Measurements from ENCODE around the gene ARSB.

DNA sequence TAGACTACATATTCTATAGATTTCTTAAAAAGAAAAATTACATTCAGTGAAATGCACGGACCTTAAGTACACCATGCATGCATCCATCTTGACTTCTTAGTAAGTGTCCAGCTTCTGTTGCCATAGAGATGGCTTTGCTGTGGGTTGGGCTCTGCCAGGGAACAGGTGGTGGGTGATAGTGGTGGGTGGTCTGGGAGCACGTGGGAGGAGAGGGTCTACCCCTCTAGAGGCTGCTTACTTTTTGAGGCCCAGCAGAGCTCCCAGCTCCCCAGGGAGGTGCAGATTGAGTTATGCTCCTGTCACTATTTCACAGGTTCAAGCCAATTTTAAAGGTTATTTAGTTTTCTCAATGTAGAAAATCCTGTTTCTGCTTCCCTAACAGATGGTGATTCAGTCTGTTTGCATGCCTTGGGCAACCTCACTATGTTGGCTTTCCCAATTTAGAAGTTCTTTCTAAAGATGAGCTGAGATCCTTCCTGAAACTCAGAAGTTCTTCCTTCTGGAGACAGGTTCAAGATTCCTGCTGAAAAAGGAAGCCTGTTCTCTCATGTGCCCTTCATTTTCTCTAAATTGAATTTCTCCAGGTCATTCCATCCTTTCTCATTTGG lies 229.2 kb downstream of the ARSB start:
- TF ChIP-seq, protein P1, sequence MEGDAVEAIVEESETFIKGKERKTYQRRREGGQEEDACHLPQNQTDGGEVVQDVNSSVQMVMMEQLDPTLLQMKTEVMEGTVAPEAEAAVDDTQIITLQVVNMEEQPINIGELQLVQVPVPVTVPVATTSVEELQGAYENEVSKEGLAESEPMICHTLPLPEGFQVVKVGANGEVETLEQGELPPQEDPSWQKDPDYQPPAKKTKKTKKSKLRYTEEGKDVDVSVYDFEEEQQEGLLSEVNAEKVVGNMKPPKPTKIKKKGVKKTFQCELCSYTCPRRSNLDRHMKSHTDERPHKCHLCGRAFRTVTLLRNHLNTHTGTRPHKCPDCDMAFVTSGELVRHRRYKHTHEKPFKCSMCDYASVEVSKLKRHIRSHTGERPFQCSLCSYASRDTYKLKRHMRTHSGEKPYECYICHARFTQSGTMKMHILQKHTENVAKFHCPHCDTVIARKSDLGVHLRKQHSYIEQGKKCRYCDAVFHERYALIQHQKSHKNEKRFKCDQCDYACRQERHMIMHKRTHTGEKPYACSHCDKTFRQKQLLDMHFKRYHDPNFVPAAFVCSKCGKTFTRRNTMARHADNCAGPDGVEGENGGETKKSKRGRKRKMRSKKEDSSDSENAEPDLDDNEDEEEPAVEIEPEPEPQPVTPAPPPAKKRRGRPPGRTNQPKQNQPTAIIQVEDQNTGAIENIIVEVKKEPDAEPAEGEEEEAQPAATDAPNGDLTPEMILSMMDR (IDR thresholded peaks at IDR 0.05) = no peak
- TF ChIP-seq CHD2 (IDR thresholded peaks at IDR 0.05; ENCODE audit: low read length, partially characterized antibody) (no peak), HEYL (CRISPR knock-in tag; IDR thresholded peaks at IDR 0.05) (no peak), ZFP36 (IDR thresholded peaks at IDR 0.05; ENCODE audit: borderline replicate concordance, partially characterized antibody) (no peak), RCOR1 (IDR thresholded peaks at IDR 0.05; ENCODE audit: low read depth, low read length) (no peak)
- TF ChIP-seq, protein P2, sequence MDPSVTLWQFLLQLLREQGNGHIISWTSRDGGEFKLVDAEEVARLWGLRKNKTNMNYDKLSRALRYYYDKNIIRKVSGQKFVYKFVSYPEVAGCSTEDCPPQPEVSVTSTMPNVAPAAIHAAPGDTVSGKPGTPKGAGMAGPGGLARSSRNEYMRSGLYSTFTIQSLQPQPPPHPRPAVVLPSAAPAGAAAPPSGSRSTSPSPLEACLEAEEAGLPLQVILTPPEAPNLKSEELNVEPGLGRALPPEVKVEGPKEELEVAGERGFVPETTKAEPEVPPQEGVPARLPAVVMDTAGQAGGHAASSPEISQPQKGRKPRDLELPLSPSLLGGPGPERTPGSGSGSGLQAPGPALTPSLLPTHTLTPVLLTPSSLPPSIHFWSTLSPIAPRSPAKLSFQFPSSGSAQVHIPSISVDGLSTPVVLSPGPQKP (IDR thresholded peaks at IDR 0.05; ENCODE audit: low read depth, low read length) = no peak

Data from A549 (cell line).